H54 (cell line): ENCODE measurements around the gene ASIC4.

ENCODE experiments used
- DNase-seq: peaks from one replicate; pipeline ENCODE4 v3.0.0; 2011; ENCODE audit warnings: low spot score, mixed read lengths; ENCODE audit not compliant: insufficient read length
- FAIRE-seq: peaks from 3 replicates; lab custom pipeline; 2011; peaks lifted over from hg19 to GRCh38; lab: Jason Lieb, UNC
- POLR2A ChIP-seq: IDR thresholded peaks from 2 replicates; pipeline ENCODE4 v1.6.1; 2011; ENCODE audit warnings: low read depth, mild to moderate bottlenecking, low read length

Gene ASIC4

GRCh38 chr2:219508444-219508734, 5.9 kb upstream of the ASIC4 start:
- TF ChIP-seq POLR2A: no peak
- FAIRE-seq: no peak

GRCh38 chr2:219508971-219509779, 5.1 kb upstream of the ASIC4 start:
- no peak for DNase-seq
- no peak for FAIRE-seq
- no peak for TF ChIP-seq POLR2A

More at GRCh38 chr2:219508444-219508734, 5.9 kb upstream of the ASIC4 start:
- DNase-seq: no peak

DNA sequence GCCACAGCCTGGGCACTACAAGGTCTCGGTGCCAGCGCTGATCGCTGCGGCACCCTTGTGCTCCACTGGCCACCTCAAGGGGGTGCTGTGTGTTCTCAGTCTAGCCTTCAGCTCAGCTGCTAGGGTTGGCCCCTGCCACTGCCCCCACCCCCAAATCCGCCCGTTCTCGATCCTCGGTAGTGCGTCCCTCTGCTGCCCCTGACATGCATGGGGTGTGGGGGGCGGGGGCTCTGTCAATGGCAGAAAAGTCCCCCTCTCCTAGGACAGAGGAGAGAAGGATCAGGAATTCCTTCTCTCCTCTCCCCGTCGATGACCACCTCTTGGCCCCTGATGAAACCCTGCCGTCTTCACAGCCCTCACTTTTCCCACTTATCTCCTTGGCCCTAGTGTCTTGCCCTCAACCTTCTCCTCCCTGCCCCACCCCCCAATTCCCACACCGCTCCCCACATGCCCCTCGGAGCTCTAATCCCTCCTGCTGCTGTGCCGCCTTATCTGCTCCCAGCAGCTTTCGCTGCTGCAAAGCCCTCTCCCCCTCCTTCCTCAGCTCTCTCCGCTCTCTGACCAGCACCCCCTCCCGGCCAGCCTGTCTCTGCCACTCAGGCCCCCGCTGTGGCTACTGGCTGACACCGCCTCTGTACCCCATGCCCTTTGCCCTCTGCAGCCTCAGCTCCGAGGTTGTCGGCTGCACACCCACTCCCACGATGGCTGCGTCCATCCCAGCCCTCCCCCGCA, 4.3 kb upstream of the ASIC4 start:
- FAIRE-seq (no peak), DNase-seq (peak; percentile 60)
- no peak for TF ChIP-seq POLR2A

DNA sequence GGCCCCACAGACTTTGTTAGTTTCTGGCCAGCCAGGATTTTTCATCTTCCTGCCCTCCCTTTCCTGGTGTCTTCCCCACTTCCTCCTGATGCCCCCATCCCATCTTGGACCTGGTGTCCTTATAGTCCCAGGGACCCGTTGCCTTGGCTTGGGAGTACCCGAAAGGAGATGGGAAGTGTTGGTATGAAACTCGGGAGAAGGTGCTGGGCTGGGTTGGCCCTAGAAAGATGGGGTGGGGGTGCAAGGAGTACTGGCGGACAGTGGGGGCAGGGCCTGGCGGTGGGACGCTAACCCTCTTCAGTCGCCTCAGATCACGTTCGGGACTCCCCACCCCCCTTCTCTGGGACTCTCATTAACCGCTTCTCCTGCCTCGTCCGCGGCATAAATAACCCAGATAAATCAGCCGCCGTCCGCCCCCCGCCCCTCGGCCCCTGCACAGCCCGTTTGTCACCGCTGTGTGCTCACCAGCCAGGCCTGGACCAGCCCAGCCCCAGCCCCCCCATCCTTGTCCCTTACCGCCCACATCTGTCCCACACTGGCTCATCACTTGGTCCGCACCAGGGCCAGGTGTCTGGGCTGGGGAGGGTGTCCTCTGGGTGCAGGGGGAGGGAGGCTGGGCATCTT, 3.7 kb upstream of the ASIC4 start:
- FAIRE-seq (no peak), DNase-seq (no peak)
- TF ChIP-seq POLR2A: no peak

- FAIRE-seq (no peak), DNase-seq (no peak)
- TF ChIP-seq POLR2A: no peak
These were observed 2.5 kb upstream of the ASIC4 start for GRCh38 chr2:219511547-219512325.

DNA sequence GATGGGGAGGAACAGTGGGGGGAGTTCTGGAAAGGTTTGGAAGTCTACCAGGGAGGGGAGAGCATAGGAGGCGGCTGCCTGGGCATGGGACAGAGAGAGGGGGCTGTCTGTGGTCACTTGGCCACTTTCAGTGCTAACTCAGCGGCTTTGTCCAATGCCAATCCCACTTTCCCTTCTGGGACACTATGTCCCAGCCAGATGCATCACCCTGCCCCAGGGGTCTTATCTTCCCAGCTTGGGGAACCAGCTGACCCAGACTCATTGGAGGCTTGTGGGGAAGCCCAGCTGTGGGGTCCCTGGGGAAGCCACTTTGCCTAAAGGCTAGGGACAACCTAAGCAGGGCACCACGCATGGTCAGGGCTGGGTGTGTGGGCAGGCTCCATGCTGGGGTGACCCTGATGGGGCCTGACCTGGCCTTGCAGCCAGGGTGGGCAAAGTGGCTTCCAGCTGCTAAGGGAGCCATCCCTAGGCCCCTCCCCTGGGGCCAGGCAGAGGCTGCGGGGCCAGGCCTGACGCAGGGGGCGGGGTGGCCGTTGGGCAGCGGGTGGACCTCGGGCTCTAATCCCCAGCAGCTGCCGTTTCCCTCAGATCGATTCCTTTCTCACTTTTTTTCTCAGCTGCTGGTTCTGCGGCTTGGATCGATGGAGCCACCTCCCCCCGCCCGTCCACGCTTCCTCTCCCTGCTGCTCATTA, 1.6 kb upstream of the ASIC4 start:
- FAIRE-seq (no peak), DNase-seq (no peak)
- TF ChIP-seq POLR2A: no peak

- FAIRE-seq (no peak), DNase-seq (no peak)
- no peak for TF ChIP-seq POLR2A
These were observed 495 bp upstream of the ASIC4 start for GRCh38 chr2:219513787-219514186.

DNA sequence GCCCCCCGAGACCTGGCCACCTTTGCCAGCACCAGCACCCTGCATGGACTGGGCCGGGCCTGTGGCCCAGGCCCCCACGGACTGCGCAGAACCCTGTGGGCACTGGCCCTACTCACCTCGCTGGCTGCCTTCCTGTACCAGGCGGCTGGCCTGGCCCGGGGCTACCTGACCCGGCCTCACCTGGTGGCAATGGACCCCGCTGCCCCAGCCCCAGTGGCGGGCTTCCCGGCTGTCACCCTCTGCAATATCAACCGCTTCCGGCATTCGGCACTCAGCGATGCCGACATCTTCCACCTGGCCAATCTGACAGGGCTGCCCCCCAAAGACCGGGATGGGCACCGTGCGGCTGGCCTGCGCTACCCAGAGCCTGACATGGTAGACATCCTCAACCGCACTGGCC, 554 bp downstream of the ASIC4 start:
- DNase-seq: no peak
- no peak for TF ChIP-seq POLR2A
- FAIRE-seq: no peak

GRCh38 chr2:219515874-219516629, 1.8 kb downstream of the ASIC4 start:
- FAIRE-seq (no peak), DNase-seq (no peak)
- no peak for TF ChIP-seq POLR2A

DNA sequence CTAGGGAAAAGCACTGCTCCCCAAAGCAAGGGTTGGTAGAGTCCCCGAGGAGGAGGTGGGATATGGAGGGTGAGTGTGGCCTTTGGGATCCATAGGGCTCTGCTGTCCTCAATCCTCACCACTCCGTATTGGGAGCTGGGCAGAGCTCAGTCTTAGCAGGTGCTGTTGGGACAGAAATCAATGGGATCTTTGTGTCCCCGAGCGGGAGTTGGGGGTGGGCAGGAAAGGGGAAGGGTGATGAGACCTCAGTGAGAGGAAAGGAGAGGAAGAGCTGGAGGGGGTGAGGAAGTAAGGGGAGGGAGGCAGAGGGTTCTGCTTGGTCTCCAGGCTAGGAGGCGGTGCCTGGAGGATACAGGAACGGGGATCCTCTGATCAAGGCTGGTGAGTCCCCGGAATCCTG, 2.6 kb downstream of the ASIC4 start:
- FAIRE-seq (no peak), DNase-seq (no peak)
- TF ChIP-seq POLR2A: no peak

- FAIRE-seq (no peak), DNase-seq (no peak)
- no peak for TF ChIP-seq POLR2A
These were observed 3.9 kb downstream of the ASIC4 start for GRCh38 chr2:219517954-219518778.

GRCh38 chr2:219519526-219519916, 5.2 kb downstream of the ASIC4 start:
- no peak for TF ChIP-seq POLR2A
- DNase-seq (no peak), FAIRE-seq (no peak)
